ENCODE data around the gene KCNS1.
"Not testable (repeated sequence)": the region's sequence is repeated elsewhere in the genome, so short reads cannot be mapped to it uniquely, and the experiment has no call there.

Gene KCNS1

GRCh38 chr20:45073221-45073620 is 27.7 kb downstream of the KCNS1 start:
- no peak for DNase-seq (ENCODE audit: low read depth)

- no peak for DNase-seq (ENCODE audit: low read depth)
Observed at GRCh38 chr20:45072066-45072465, 28.9 kb downstream of the KCNS1 start.

GRCh38 chr20:45070932-45071632 is 29.8 kb downstream of the KCNS1 start:
- no peak for DNase-seq (ENCODE audit: low read depth)

- DNase-seq (ENCODE audit: low read depth) = no peak
Observed at GRCh38 chr20:45069261-45069660, 31.7 kb downstream of the KCNS1 start.

GRCh38 chr20:45067558-45067957 is 33.4 kb downstream of the KCNS1 start:
- no peak for DNase-seq (ENCODE audit: low read depth)

- no peak for DNase-seq (ENCODE audit: low read depth)
Observed at GRCh38 chr20:45067087-45067486, 33.8 kb downstream of the KCNS1 start.

GRCh38 chr20:45066372-45066771 is 34.6 kb downstream of the KCNS1 start:
- DNase-seq (ENCODE audit: low read depth) = no peak

- no peak for DNase-seq (ENCODE audit: low read depth)
Observed at GRCh38 chr20:45064812-45065211, 36.1 kb downstream of the KCNS1 start.

GRCh38 chr20:45063107-45063506 is 37.8 kb downstream of the KCNS1 start:
- DNase-seq (ENCODE audit: low read depth) = not testable (repeated sequence)

GRCh38 chr20:45061244-45061643 is 39.7 kb downstream of the KCNS1 start:
- DNase-seq (ENCODE audit: low read depth) = peak; percentile 48

- no peak for DNase-seq (ENCODE audit: low read depth)
Observed at GRCh38 chr20:45060294-45060693, 40.6 kb downstream of the KCNS1 start.

GRCh38 chr20:45059022-45059728 is 41.8 kb downstream of the KCNS1 start:
- DNase-seq (ENCODE audit: low read depth) = no peak

- DNase-seq (ENCODE audit: low read depth) = no peak
Observed at GRCh38 chr20:45058168-45058850, 42.6 kb downstream of the KCNS1 start.

GRCh38 chr20:45056473-45057173 is 44.3 kb downstream of the KCNS1 start:
- no peak for DNase-seq (ENCODE audit: low read depth)

- no peak for DNase-seq (ENCODE audit: low read depth)
Observed at GRCh38 chr20:45055056-45055455, 45.9 kb downstream of the KCNS1 start.

- DNase-seq (ENCODE audit: low read depth) = no peak
Observed at GRCh38 chr20:45053430-45054351, 47.2 kb downstream of the KCNS1 start.

- peak; percentile 76 for DNase-seq (ENCODE audit: low read depth)
Observed at GRCh38 chr20:45052698-45053429, 48.1 kb downstream of the KCNS1 start.

GRCh38 chr20:45051204-45052060 is 49.5 kb downstream of the KCNS1 start:
- DNase-seq (ENCODE audit: low read depth) = no peak

GRCh38 chr20:45049904-45050471 is 50.9 kb downstream of the KCNS1 start:
- DNase-seq (ENCODE audit: low read depth) = no peak
